Lower leg skin (tissue), 3 donors: Measurements from ENCODE around the gene SLC51B.

Experiments used
- POLR2A ChIP-seq, 2 donors: fragments of 450-650 bp; IDR thresholded peaks; one replicate each; pipeline ENCODE4 v1.6.1; 2016 to 2017; ENCODE audit warnings: antibody characterized with exemption in 2 of 2, mild to moderate bottlenecking in 1 of 2, moderate library complexity in 1 of 2
- TF ChIP-seq, protein P1 (sequence below), 3 donors: fragments of 450-650 bp; IDR thresholded peaks; one replicate each; pipeline ENCODE4 v1.5.1; 2016; ENCODE audit warnings: antibody characterized with exemption in 3 of 3, mild to moderate bottlenecking in 3 of 3, moderate library complexity in 2 of 3

DNA sequence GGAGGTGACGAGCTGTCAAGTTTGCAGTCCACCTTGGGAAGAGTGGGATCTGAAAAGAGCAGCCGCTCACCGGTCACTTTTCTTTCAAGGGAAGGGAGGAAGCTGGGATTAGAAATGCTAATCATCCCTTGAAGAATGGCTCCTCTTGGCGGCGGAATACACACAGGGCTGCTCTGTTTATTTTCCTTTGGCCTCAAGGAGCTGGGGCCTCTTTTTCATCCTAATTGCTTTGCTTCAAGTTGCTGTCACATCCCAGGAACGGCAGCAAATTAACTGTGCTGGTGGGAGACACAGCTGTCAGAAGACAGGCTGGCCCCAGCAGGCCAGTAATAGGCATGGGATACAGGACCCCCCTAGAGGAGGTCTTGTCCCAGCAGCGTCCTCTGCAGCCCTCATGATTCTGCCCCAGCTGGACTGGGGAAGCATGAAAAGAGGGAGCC, 38.1 kb downstream of the SLC51B start:
- TF ChIP-seq, protein P1, sequence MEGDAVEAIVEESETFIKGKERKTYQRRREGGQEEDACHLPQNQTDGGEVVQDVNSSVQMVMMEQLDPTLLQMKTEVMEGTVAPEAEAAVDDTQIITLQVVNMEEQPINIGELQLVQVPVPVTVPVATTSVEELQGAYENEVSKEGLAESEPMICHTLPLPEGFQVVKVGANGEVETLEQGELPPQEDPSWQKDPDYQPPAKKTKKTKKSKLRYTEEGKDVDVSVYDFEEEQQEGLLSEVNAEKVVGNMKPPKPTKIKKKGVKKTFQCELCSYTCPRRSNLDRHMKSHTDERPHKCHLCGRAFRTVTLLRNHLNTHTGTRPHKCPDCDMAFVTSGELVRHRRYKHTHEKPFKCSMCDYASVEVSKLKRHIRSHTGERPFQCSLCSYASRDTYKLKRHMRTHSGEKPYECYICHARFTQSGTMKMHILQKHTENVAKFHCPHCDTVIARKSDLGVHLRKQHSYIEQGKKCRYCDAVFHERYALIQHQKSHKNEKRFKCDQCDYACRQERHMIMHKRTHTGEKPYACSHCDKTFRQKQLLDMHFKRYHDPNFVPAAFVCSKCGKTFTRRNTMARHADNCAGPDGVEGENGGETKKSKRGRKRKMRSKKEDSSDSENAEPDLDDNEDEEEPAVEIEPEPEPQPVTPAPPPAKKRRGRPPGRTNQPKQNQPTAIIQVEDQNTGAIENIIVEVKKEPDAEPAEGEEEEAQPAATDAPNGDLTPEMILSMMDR (IDR thresholded peaks at IDR 0.05) = no peak
- no peak for TF ChIP-seq POLR2A (IDR thresholded peaks at IDR 0.05)
